Right lung (tissue), 5 donors: ENCODE data around the gene THOP1. TPM values are rescaled to one million over a fixed set of nuclear protein-coding genes. Genes with fewer than 3 reads are reported as not detected.
A peak's percentile ranks its signal among the peaks of the same experiment; 100 is the strongest.

Experiments
- DNase-seq, 2 donors: peaks; one replicate each; pipeline ENCODE4 v3.0.0-alpha.2; 2013
- polyA plus RNA-seq, 5 donors: library from polyadenylated mRNA; unstranded; fragments of 120-200 nt; gene quantifications; one replicate each; pipeline versions ENCODE4 v1.2.1 to v1.2.3, GENCODE V29; 2013; ENCODE audit warnings: inconsistent platforms in 1 of 5, low replicate concordance in 1 of 5; ENCODE audit not compliant: insufficient read length in 5 of 5, insufficient read depth in 1 of 5

The THOP1 gene
- polyA plus RNA-seq, 5 donors = 34.5 to 58.3 (median 38.7) TPM

DNA sequence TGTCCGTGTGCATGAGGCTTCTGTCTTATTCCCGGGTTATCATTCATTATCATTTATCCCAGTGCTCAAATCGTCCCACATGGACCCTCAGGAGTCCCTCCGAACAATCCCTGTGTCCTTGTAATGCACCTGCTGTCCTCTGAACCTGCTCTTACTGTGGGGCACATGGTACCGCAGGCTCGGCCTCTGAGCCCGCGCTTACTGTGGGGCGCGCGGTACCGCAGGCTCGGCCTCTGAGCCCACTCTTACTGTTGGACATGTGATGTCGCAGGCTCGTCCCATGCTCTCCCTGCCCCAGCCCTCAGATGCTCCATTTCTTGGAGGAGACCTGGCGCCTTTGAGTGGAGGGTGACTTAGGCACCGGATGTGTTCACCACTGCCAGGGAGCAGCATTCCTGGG lies 17.5 kb downstream of the THOP1 start:
- no peak for DNase-seq

DNA sequence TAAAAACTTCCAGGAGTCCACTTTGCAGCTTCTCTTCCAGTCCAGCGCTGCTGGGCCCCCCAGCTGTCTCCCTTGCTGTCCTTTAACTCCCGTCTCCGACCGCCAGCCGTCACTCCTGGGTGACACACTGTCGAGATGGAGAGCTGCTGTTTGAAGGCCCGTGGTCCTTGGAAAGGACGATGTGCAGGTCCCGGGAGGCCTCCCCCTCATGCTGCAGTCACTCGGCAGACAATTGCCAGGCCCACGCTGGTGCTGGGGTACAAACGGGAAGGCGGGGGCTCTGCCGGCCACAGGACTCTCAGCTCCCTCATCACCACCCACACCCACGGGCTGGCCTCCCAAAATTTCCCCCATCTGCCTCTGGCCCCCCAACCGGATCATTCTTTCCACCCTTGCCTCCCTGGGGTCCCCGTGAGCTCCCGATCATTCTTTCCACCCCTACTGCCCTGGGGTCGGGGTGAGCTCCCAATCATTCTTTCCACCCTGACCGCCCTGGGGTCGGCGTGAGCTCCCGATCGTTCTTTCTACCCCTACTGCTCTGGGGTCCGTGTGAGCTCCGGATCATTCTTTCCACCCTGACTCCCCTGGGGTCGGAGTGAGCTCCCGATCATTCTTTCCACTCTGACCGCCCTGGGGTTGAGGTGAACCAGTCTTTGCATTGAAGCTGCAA lies 18.3 kb downstream of the THOP1 start:
- no peak for DNase-seq

DNA sequence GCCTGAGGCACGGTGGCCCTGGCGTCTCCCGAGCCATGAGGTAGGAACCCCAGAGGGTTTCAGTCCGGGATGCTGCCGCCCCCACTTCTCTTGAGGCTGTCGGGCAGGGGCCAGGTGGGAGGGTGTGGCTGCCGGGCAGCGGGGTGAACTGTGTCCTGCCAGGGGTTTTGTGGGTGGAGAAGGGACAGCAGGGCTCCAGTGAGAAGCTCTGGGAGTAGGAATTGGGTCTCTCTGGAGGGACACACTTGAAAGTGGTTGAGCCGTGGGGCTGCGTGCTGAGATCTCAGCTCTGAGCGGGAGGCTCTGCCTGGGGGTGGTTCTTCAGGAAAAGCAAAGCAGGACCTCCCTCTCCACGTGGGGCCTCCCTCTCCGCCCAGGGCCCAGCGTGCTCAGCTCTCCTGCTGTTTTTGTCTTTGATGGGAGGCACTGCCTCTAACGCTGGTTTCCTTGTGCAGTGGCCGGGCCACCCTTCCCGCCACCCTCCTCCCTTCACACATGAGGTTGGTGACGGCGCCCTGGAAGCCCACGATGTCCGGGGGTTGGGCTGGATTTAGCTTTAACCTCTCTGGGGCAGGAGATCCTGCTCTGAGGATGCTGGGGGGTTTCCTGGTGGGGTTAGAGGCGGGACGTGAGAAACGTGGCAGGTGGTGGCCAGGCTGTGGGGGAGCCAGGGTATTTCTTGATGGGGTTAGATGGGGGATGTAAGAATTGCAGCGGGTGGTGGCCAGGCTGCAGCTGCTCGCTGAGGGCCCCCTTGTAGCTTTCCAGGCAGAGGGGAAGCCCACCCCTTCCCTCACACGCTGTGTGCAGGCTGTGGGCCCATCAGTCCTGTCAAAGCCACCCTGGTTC lies 19.1 kb downstream of the THOP1 start:
- no peak for DNase-seq

DNA sequence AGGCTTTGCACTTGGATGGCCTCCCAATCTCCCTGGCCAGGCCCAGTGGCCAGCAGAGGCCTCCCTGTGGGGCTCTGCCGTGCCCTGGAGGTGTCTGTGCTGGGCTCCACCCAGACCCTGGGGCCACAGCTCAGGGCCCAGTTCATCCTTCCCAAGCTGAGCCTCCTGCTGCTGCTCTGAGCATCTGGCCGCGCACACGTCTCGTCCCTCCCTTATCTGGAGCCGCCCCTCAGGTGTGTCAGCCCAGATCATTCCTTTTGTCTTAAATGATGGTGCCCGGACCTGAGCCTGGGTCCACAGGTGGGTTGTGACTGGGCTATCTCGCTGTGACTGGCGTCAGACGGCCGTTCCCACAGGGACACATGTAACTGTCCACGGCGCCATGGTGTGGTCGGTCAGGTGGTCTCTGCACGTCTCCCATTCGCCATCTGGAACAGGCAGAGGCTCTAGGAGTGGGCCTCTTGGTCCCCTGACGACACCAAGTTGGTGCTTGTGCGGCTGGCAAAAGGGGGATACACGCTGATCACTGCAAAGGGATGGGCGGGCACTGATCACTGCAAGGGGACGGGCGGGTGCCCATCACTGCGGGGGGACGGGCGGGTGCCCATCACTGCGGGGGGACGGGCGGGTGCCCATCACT lies 20.1 kb downstream of the THOP1 start:
- no peak for DNase-seq

DNA sequence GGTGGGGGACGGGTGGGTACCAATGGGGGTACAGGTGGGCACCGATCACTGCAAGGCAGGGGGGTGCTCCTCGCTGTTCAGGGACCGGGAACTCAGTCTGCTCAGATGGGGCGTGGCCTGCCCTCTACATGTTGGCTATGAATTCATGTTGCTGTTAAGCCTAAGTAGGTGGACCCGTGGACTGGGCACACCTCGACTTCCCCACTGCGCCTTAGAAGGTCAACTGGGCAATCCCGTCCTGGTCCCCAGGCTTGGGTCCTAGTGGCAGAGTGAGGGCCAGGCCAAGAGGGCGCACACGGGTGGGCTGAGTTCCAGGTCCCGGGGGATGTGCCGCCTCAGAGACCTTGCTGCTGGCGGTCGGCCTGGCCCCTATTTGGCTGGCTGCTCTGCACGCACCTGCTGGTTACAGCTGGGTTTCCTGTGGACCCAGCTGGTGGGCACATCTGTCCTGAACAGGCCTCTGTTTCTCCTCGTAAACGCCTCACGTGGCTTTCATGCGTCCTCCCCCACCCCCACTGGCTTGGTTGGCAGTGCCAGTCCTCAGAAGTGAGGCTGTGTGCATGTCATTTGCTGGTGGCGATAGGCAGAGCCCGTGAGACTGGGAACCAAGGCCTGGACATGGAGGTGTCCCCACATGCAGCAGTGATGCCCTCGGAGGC lies 20.8 kb downstream of the THOP1 start:
- DNase-seq = no peak

DNA sequence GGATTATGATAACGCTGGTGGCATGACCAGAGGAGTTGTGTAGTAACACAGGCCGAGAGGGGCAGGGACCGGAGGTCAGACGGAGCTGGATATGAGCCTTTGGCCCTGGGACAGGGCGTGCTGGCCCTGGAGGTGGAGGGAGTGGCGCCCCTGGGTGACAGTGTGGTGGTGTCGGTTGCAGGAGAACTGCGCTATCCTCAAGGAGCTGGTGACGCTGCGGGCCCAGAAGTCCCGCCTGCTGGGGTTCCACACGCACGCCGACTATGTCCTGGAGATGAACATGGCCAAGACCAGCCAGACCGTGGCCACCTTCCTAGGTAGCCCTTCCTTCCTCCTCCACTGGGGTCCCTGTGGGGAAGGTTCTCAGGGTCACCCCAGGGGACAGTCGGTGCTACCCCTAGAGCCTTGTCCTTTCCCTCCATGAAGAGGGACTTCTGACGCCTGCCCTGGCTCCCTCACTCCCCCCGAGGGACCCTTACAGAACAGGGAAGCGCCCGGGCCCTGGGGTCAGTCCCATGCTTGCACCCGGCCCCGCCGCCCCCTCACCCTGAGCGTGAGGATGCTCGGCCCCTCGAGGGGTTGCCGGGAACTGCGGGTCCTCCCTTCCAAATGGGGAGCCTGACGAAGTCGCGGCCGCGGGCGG lies 21.6 kb downstream of the THOP1 start:
- DNase-seq = no peak

DNA sequence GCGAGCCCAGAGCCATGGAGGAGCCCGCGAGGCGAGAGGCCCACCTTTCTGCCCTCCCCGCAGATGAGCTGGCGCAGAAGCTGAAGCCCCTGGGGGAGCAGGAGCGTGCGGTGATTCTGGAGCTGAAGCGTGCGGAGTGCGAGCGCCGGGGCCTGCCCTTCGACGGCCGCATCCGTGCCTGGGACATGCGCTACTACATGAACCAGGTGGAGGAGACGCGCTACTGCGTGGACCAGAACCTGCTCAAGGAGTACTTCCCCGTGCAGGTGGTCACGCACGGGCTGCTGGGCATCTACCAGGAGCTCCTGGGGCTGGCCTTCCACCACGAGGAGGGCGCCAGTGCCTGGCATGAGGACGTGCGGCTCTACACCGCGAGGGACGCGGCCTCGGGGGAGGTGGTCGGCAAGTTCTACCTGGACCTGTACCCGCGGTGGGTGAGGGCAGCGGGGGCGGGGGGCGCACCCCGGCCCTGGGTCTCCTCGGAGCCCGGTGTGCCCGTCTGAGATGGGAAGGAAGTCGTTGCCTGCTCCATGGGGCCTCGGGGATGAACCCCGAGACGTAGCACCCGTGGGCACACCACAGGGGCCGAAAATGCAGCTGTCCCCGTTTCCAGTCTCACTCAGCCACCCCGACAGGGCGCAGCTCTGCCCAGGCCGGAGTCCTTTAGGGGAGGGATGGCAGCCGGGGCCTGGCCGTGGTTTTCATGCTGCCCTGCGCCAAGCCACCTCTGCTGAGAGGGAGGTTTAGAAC lies 22.3 kb downstream of the THOP1 start:
- no peak for DNase-seq

DNA sequence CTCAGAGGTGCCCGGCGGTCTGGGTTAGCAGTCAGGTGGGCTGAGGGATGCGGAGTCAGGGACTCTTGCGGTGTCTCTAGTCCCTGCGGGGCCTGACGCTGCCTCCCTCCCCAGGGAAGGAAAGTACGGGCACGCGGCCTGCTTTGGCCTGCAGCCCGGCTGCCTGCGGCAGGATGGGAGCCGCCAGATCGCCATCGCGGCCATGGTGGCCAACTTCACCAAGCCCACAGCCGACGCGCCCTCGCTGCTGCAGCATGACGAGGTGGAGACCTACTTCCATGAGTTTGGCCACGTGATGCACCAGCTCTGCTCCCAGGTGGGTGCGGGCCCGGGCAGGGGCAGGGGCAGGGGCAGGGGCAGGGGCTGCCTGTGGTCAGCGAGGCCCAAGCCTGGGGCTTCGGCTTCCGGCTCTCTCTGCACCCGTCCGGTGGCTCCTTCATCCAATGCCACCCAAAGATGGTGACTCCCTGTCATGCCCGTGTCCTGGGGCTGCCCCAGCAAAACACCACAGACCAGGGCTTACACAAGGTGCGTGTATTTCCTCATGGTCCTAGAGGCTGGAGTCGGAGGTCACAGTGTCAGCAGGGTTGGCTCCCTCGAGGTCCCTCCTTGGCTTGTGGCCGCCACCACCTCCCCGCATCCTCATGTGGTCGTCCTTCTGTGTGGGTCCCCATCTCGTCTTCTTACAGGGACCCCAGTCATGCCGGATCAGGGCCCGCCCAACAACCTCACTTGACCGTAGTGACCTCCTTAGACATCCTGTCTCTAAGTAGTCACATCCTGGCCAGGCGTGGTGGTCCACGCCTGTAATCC lies 23.0 kb downstream of the THOP1 start:
- no peak for DNase-seq

DNA sequence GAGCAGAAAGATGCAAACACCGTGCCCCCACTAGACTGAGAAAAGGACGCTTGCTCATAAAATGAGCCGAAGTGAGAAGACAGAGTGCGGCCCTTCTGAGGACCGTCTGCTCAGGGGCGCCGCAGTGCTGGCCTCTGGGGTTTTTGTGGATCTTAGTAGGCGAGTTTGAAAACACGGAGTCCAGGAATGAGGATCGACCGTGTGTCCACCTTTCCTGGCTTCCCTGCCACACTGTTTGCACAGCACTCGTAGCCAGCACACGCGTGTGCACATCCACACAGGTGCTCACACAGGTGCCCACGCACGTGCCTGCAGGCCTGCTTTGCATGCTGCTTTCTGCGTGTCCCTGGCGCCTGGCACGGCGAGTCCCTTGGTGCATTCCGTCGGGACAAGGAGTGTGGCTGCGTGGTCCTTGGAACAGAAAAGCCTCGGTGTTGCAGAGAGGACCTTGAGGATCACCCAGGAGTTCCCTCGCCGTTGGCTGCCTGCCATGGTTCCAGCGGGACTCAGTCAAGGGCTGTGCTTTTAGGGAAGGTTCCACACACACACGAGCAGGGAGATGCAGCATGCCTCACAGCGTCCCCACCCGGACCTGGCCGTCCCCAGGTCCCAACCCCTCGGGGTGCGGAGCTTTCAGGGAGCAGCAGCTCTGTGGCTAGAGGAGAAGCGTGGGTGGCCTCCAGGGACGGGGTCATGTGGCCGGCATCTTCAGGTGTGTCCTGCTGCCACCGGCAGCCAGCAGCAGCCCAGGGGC lies 24.3 kb downstream of the THOP1 start:
- no peak for DNase-seq

DNA sequence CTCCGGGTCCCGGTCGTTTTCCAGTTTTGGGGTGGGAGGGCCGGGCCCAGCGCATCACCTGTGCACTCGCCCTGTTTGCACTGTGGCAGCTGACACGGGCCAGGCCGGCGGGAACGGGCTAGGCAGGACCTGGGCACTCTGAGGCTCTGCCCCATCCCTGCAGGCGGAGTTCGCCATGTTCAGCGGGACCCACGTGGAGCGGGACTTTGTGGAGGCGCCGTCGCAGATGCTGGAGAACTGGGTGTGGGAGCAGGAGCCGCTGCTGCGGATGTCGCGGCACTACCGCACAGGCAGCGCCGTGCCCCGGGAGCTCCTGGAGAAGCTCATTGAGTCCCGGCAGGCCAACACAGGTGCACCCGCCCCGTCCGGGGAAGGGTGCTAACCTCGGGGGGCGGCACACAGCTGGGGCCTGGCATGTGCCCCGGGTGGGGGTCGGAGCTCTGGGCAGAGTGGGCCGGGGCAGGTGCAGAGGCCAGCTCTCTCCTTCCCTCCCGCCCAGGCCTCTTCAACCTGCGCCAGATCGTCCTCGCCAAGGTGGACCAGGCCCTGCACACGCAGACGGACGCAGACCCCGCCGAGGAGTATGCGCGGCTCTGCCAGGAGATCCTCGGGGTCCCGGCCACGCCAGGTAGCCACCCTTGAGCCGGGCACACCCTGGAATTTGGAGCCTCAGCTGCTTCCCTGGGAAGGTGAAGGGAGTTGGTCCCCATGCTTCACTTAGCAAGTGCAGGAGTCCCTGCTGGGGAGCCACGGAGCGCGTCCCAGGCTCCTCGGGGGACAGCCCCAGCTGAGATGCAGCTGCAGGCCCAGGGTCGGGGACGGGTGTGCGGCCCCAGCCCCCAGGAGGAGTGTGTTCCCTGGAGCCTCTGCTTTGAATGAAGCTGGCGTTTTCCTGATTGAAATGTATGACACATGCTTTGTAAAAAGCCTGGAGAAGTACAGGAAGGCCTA lies 25.1 kb downstream of the THOP1 start:
- no peak for DNase-seq

DNA sequence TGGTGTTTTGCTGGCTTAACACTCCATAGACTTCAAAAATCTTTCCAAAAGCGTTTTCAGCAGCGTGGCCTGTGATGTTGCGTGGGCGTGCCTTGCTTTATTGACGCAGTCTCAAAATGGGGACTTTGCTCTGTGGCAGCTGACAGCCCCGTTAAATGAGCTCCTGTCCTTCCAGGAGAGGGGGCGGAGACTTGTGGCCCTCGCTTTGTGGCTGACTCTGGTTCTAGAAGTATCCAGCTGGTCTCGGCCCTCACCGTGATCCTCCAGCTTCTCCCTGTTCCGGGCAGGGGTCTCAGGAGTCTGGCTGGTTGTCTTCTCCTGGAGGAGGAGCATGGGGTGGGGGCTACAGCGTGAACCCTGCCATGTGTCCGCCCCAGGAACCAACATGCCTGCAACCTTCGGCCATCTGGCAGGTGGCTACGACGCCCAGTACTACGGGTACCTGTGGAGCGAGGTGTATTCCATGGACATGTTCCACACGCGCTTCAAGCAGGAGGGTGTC lies 26.0 kb downstream of the THOP1 start:
- no peak for DNase-seq

DNA sequence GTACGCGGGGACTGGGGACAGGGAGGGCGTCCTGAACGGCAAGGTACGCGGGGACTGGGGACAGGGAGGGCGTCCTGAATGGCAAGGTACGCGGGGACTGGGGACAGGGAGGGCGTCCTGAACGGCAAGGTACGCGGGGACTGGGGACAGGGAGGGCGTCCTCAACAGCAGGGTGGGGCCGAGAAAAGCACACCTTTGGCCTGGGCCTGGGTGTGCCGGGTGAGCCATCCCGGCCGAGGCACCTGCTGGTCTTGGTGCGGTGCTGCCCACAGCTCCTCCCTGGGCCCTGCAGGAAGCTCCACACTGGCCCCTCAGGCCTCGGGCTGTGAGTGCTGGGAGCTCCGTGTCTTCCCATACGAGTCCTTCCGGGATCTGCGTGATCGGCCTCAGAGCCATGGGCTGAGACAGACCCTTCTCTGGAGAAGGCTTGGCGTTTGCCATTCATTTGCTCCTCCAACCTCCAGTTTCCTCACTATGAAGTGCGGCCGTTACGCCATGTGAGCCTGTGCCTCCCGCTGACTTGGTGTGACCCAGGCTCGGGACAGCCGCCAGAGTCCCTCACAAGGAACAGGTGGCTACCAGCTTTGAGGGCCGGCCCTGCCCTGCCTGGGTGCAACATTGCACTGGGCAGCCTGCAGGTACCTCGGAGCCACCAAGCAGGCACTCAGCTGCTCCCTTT lies 26.6 kb downstream of the THOP1 start:
- DNase-seq = no peak

DNA sequence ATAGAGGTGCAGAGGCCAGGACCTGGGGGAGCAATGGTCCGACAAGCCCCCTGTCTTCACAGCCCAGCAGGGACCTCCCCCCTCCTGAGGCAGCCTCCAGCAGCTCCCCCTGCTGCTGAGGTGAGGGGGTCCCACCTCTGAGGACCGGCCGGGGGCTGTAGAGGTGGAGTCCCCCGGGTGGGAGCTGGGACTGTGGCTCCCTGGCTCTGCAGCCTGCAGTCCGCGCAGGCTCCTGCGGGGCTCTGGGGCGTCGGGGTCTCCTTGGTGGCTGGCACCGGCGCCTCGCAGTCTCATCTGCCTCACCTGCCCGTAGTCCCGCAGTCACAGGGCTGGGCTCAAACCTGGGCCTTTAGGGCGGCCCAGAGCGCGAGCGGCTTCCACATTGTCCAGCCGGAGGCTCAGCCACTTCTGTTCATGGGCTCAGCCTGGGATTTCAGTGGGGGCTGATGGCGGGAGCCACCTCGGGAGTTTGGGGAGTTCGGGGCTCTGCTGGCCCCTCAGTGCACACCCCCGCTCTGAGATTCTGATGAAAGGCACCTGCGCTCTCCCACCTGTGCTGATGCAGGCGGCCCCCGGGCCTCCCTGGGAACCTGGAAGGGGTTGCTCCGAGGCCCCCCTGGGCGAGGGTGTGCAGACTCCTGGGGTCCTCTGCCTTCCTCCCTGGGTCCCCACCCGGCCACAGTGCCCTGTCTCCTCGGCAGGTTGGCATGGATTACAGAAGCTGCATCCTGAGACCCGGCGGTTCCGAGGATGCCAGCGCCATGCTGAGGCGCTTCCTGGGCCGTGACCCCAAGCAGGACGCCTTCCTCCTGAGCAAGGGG lies 27.3 kb downstream of the THOP1 start:
- no peak for DNase-seq

DNA sequence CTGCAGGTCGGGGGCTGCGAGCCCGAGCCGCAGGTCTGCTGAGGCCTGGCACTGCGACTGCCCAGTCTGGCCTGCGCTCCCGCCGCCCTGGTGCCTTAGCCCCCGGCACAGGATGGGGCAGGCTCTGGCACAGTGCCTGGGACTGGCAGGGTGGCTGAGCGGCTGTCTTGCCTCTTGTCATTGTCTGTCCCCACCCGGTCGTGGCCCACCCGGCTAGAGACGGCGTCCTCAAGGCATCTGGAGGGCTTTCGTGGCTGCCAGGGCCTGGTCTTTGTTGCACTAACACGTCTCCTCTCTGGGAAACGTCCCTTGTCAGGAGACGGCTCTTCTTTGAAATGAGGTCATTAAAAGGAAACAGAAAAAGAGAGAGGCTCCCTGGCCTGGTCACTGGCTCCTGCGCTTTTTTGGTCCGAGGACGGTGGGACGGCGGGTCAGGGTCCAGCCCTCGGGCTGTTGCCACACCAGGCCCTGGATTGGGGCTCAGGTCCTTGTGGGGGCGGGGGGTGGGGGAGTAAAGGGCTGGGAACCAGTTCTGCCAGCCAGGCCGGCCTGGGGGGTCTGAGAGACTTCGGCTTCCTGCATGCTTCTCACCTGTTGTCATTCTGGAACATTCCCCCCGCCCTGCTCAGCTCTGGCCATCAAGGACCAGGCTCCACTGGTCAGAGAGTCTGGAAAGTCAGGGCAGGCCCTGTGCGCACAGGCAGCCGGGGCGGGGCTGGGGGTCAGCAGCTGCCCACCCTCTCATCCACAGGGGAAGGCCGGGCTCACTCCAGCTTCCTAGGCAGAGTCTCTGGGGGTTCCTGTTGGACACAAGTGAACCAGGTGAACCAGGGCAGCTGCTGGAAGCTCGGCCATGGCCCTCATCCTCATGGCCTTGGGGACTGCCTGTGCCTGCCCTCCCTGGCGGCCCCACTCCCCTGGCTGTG lies 28.2 kb downstream of the THOP1 start:
- peak in 1 of 2 donors; percentile 4 for DNase-seq

DNA sequence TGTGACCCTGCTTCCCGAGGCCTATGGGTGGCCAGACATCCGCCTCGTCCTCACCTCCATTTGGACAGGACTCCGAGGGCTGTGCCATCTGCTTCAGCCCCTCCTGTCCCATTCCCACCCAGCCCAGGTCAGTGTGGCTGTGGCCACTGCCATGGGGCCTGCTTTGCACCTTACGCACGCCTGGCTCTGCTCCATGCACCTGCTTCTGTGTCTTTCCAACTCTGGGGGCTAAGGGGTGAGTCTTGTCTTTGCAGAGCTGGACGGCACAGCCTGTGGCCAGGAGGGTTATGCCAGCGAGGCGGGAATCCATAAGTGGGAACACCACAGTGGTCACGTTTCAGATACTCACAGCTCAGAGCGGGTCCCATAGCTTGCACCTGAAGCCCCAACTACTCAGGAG lies 29.1 kb downstream of the THOP1 start:
- DNase-seq = no peak
